K562 (cell line): ENCODE data around the gene ALG5.

Source experiments
- CBFB ChIP-seq: sonication (generic); formaldehyde crosslinking; IDR thresholded peaks from 2 replicates; pipeline ENCODE4 v1.4.0; 2020; ENCODE audit warnings: mild to moderate bottlenecking, missing genetic modification reagents
- ELF4 ChIP-seq: fragments of 450-650 bp; formaldehyde crosslinking; IDR thresholded peaks from 2 replicates; pipeline ENCODE4 v1.4.0; 2022; ENCODE audit warnings: missing genetic modification characterization
- JUNB ChIP-seq: fragments of 450-650 bp; formaldehyde crosslinking; conservative IDR thresholded peaks from 2 replicates; pipeline ENCODE4 v1.4.0; 2020; ENCODE audit warnings: mild to moderate bottlenecking

DNA sequence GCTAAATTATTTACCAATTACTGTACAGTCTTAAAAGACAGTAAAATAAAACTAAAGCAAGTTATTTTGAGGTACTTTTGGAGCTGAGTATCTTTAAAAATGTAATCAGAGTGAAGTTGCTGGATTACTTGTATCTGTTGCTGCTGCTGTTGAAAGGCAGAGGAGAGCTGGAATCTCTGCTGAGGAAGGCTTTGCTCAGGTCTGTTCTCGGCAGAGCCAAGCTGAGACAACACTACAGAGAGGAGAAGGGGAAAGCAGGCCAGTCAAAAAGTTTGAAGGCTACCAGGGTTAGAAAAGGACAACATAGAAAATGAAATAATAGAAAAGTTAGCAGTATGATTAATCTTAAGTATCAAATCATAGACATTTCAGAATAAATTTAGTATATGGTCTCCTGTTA, 11.3 kb upstream of the ALG5 start:
- TF ChIP-seq JUNB (CRISPR knock-in tag), result no peak
- no peak for TF ChIP-seq ELF4 (CRISPR knock-in tag)
- no peak for TF ChIP-seq CBFB
